Effector CD4-positive, alpha-beta T cell (primary cell): ENCODE measurements around the gene PCDH20. TPM values are rescaled to one million over a fixed set of nuclear protein-coding genes. Genes with fewer than 3 reads are reported as not detected.
"Not testable (repeated sequence)": the region's sequence is repeated elsewhere in the genome, so short reads cannot be mapped to it uniquely, and the experiment has no call there.

Experiments
- DNase-seq: peaks from one replicate; pipeline ENCODE4 v3.0.0-alpha.2; 2020
- total RNA-seq: gene quantifications from one replicate; lab custom pipeline; 2026; lab: John Stamatoyannopoulos, UW

Gene PCDH20, protein sequence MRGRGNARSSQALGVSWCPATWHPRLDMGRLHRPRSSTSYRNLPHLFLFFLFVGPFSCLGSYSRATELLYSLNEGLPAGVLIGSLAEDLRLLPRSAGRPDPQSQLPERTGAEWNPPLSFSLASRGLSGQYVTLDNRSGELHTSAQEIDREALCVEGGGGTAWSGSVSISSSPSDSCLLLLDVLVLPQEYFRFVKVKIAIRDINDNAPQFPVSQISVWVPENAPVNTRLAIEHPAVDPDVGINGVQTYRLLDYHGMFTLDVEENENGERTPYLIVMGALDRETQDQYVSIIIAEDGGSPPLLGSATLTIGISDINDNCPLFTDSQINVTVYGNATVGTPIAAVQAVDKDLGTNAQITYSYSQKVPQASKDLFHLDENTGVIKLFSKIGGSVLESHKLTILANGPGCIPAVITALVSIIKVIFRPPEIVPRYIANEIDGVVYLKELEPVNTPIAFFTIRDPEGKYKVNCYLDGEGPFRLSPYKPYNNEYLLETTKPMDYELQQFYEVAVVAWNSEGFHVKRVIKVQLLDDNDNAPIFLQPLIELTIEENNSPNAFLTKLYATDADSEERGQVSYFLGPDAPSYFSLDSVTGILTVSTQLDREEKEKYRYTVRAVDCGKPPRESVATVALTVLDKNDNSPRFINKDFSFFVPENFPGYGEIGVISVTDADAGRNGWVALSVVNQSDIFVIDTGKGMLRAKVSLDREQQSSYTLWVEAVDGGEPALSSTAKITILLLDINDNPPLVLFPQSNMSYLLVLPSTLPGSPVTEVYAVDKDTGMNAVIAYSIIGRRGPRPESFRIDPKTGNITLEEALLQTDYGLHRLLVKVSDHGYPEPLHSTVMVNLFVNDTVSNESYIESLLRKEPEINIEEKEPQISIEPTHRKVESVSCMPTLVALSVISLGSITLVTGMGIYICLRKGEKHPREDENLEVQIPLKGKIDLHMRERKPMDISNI
- total RNA-seq, result not detected

DNA sequence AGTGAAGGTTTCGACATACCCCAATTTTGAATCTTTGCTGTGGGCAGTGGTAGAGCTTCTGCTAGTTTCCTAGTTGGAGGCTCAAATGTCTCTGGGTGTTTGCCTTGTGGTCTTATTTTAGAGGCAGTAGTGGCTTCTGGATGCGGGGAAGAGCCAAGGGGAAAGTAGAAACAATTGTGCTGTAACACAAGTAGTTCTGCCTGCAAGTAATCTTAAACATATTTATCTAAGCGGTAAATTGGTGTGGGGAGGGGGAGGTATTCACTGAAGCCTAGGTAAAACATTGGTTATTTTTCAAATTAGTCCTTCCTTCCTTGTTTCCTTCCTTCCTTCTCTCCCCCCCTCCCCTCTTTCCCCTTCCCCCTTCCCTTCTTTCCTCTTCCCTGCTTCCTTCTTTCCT lies at the start of gene PCDH20:
Gene PCDH20, minus strand, starts transcription at position 101 of the 400 bp plus-strand sequence. CDS start 691 bp downstream, outside the sequence.
- DNase-seq, result no peak

DNA sequence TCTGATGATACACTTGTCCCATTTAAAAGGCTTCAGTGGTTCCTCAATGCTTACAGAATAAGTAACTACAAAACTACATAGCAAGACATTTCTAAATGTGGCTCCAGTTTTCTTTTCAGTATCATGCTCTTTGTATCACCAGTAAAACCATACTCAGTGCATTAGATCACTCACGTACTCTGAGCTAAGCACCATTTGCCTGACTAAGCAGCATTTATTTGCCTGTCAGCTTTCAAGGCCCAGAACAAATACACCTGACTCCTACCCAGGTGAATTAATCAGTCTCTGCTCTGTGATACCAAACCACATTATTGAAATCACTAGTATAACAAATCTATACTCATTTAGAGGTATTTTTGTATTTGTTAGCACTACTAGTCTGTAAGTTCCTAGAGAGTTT lies 47.4 kb upstream of the PCDH20 start:
- no peak for DNase-seq

DNA sequence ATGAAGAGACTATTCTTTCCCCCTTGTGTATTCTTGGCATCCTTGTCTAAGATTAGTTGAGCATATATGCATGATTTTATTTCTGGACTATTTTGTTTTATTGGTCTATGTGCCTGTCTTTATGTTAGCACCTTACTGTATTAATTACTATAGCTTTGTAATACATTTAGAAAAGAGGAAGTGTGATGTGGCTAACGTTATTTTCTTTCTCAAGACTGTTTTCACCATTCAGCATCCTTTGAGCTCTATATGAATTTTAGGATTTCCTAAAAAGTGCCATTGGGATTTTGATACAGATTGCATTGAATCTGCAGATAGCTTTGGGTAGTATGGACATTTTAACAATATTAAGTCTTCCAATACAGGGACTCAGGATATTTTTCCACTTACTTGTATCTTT lies 37.5 kb upstream of the PCDH20 start:
- DNase-seq, result no peak

DNA sequence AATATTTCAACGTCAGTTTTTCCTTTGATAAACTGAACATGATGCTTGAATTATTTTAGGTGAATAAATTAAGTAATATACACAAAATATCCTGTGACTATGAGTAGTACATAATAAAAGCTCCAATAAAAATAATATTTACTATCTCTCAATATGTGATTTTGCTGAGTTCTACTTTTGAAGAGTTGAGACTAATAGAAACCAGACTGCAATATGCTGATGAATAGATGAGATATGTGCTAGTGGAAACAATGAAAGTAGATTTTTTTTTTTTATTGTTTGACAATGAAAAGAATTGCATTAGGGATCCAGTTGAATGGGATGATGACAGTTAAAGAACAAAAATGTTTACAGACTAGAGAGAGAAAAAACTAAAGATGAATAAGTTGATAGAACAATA lies 16.4 kb upstream of the PCDH20 start:
- no peak for DNase-seq

DNA sequence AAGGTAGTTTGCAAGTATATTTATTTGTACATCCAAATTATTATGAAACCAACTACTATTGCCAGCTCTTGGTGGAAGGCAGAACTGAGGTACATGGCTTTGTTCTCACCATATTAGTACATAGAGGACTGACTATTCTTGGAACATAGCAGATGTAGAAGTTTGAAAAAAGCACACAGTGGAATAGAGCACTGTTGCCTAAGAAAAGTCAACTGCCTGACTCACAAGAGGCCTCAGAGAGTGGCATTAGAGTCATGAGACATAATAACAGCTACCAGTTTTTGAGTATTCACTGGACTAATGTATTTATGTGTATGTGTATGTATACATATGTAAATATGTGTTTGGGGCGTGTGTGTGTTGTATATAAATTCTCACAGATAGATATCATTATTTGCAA lies 8.3 kb upstream of the PCDH20 start:
- no peak for DNase-seq

DNA sequence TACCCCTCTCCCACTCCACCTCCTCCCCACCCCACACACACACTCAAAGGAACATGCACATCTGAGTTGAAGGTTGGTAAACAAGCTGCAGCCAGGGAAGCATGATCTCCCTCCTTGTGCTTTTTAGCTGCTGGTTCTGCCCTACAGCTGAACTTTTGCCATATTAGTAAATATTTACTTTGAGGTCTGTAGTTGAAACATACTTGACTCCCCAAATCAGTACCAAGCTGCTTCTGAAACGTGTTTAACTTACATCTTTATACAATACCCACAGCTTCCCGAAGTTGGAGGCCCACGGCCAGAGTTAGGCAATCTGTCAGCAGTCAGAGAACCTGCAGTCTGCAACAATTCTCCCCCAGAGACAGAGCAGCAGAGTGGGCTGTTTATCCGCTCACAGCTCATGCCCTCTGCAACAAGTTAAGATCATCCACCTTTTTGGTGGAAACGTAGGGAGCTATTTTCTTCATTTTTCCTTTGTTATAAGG lies 1.5 kb upstream of the PCDH20 start:
- DNase-seq, result no peak

DNA sequence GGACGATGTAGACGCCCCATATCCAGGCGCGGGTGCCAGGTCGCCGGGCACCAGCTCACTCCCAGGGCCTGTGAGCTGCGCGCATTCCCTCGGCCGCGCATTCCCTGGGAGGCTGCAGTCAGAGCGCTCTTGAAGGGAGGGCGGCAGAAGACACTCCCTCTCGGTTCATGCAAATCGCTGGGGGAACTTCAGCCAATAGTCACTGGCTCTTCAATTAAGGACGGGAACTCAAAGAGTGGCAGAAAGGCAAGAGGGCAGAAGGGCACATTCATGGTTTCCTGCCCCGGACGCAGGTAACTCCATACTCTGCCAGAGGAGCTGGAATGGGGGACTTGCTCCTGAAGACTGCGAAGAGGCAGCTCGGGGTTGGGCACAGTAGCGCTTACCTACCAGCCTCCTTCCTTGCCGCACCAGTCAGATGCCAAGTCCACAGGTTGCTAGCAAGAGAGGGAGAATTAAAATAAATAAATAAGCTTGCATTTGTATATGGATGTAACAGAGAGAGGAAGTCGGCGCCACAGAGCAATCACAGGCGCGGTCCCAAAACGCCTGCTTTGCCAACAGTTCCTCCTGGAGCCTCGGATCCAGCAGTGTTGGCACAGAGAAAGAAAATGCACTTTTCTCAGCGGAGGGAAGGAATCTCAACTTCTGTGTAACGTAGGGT lies 459 bp downstream of the PCDH20 start:
- no peak for DNase-seq

DNA sequence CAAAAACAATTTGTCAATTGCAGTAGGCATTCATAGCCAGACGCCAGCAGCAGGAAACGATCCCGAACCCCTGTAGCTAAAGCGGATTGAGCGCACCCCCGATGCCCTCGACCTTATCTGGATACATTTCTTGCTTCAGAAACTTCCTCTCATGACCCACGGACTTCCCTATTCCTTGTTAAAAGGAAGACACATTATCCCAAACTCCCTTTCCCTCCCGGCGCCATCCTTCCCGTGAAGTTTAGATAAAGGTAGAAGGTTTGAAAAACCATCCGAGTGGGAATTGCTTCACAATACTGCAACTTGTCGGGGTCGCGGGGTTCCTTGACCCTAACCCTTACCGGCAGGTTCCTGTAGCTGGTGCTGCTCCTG lies 977 bp downstream of the PCDH20 start:
- DNase-seq, result no peak

DNA sequence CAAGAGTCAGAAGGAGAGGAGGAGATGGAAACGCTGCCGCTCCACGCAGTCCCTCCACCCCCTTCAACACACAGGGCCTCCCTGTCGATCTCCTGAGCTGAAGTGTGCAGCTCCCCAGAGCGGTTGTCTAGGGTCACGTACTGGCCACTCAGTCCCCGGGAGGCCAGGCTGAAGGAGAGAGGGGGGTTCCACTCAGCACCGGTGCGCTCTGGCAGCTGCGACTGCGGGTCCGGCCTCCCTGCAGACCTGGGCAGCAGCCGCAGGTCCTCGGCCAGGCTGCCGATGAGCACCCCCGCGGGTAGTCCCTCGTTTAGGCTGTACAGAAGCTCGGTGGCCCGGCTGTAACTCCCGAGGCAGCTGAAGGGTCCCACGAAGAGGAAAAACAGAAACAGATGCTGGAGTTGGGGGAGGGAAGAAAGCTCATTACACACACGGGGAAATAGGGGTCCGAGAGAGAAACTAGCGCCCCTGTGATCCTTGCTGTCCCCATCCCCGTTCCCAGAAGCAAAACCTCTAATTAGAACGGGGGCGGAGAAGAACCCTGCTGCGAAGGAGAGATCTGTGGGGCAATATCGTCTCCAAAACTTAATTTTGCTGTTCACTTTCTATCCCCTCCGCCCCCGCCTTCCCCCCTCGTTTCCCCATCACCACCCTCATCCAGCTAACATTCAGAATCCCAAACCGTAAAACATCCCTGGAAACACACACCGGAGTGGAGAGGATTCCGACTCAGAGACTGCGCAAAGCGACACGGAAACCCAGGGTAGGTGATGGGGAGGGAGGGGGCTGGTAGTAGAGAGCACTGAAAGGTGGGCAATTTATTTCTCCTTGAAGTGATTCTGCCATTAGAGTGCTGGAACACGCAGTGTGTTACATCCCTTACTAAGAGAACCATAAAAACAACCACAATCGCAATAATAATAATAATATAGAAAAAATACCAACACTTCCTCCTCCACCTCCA lies 1.8 kb downstream of the PCDH20 start:
- DNase-seq, result no peak

DNA sequence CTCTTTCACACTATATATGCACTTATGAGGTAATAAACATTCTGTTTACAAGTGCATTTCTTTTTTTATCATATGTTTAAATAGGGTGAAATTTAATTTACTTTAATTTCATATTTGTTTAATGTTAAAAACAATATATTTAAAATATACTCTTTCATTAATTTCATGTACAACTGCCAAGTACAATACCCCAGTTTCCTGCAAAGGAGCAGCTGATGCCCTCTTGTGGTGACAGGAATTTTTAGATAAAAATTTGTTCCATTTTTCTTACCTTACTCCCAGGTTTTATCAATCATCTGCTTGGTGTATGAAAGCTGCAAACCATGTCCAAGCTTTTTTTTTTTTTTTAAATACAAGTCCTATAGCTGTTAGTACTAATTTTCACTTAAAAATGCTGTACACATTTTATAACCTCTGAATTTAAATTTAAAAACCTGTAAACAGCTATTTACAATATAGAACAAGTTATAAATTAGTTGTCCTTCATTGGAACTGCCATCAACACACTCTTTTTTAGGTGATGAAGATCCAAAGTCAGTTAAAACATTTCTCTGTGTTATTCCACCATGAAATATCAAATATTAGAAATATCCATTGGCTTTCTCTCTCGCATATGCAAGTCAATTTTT lies 4.9 kb downstream of the PCDH20 start:
- no peak for DNase-seq

DNA sequence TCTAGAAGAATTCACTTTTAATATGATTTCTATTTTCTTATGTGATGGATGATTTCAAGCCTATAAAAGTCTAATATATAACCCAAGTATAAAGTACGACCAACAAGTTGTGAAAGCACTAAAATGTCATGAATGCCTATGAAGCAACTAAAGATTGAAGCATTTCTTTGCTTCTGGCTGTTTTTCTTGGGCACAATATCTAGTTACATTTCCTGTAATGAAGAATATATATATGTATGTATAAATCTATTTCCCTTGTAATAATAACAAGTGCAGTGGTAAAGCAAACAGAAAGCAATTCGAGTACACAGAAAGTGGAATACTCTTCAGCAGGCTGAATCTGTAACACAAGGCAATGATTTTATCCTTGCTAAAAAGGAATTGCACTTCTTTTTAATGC lies 5.4 kb downstream of the PCDH20 start:
- DNase-seq, result no peak

DNA sequence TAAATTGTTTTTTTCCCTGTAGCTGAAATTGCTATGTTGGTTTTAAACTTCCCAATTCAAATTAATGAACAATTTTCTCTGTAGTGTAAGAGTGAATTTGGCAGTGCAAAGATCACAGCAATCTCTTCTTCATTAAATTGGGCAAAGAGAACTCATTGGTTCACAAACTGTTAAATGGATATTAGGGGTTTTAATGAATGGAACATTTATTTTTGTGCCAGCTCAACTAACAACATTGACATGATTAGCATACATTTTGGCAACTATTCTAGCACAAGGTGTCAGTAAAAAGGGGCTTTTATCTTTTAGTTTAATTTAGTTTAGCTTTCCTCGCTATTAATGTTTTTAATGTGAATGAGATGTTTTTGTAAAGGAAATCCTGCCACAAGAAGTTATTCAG lies 7.1 kb downstream of the PCDH20 start:
- DNase-seq, result no peak

DNA sequence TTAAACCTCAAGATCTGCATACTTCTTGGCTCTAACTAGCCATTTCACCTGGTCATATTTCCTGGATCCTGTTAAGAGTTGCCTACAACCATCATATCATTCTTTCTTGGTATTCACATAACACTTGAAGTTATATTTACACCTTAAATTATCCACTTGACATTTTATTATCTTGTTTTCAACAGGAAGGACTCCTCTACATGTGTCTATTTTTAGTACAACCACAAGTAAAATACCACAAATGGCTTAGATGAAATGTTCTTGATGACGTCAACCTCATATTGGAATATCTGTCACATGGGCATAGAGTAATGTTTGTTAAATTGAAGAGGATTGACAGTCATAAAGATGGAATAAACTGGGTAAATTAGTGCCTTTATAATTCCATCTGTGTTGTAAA lies 9.4 kb downstream of the PCDH20 start:
- DNase-seq, result no peak

DNA sequence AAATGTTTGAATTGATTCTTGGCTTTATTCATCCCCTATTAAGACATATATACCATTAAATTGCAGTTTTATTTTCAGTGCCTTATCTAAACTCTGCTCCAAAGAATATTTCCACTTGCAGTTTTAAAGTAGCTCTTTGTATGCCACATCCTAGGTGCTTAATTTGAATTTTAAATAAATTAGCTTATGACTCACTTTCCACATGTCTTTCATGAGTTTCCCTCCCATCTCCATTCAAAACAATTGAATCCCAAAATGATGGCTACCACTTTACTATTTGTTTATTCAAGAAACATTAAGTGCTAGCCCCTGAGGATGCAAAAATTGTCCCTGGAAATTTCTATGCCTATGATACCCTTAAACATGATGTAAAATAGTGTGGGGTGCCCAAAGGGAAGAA lies 19.5 kb downstream of the PCDH20 start:
- DNase-seq, result no peak

DNA sequence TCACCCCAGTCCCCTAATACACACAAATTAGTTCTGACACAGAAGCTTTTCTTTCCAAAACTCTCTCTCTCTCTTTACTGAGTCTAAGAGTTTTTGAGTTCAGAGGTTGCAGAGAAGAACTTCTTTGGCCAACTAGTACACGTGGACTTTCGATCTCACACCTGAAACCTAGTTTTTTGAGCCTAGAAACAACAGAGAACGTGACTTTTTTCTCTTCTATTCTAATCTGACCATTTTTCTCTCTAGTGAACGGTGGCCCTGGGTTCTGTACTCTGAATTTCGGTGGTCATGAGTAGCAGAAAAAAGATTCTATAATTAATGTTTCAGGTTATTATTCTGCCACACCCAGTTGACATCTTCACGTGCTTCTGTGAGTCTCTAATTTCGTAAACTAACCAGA lies 24.2 kb downstream of the PCDH20 start:
- no peak for DNase-seq

DNA sequence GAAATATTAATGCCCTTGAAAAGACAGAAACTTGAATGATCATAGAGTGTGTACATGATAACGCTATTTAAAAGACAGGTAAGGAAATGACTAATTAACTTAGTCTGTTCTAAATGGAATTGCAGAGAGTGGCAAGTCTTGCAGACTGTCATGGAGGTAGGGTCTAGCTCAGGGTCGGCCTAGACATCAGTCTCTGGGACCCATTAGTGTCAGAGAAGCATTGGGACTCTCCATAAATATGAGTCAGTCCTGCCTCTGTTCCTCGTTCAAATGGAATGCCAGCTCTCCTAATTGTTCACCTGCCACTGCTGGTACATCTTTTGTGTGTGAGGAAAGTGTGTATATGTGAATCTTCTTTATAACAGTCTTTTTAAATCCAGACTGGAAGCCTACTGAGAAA lies 28.0 kb downstream of the PCDH20 start:
- no peak for DNase-seq

DNA sequence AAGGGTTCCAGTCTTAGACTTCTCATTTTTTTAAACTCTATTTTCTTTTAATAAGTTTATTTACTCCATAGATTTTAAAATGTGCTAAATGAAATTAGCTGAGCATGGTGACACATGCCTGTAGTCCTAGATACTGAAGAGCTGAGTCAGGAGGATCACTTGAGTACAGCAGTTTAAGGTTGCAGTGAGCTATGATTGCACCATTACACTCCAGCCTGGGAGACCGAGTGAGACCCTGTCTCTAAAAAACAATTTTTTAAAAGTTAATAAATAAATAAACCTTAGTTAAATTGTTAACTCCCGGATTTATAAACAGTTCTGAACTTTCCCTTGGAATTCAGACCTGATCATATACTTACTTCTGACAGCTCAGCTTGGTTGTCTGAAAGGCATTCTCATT lies 32.5 kb downstream of the PCDH20 start:
- DNase-seq, result no peak

DNA sequence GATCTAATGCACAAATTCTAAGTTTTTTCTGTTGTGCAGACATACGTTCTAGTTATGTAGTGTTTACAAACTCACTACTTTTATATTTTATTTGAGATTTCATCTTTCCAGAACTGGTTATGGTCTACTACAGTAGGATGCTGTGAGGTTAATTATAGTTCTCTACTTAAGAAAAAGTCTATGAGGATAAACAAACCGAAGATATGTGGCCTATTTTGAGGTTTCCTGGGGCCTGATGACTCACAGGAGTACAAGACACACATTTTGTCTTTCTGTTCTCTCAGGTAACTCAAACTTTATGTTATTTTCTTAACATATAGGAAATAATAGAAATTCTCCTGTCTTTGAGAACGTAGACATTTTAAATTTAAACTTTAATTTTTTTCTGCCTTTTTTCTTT lies 45.1 kb downstream of the PCDH20 start:
- DNase-seq, result no peak

DNA sequence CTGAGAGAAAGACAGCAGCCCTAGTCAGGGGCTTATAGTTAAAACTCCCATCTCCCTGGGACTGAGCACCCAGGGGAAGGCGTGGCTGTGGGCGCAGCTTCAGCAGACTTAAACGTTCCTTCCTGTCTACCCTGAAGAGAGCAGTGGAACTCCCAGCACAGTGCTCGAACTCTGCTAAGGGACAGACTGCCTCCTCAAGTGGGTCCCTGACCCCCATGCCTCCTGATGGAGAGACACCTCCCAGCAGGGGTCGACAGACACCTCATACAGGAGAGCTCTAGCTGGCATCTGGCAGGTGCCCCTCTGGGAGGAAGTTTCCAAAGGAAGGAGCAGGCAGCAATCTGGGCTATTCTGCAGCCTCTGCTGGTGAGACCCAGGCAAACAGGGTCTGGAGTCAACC lies 51.0 kb downstream of the PCDH20 start:
- DNase-seq, result not testable (repeated sequence)

DNA sequence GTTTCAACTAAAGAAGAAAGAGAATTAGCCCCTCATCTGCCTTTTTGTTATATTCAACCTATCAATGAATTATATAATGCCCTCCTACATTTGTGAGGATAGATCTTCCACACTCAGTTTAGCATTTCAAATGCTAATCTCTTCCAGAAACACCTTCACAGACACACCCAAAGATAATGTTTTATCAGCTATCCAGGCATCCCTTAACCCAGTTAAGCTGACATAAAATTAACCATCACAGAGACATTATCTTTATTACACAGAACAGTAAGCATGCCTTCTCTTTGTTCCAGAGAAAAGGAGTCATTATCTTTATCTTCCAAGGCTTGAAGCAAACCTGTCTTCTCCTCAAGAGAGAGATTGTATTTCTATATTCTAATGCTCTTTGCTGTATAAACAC lies 53.1 kb downstream of the PCDH20 start:
- DNase-seq, result no peak
